Activated naive CD8-positive, alpha-beta T cell treated with anti-CD3 and anti-CD28 coated beads, Interleukin-2, amount 10 ng/mL, durations not matched to agents 7 days and 5 days (primary cell): ENCODE data around the gene MMP2. TPM values are rescaled to one million over a fixed set of nuclear protein-coding genes. Genes with fewer than 3 reads are reported as not detected.

Source experiments
- ATAC-seq: fragments of 150-1000 bp; cut with Tn5 transposase; one replicate; pipeline ENCODE4 v1.10.0; 2021; ENCODE audit warnings: low read depth, moderate library complexity
- POLR2A ChIA-PET: fragments of 350-600 bp; sonication (Branson Sonifier 250); formaldehyde crosslinking; loops from one replicate; lab custom pipeline; 2021; ENCODE audit warnings: antibody characterized with exemption; lab: Charles Lee
- DNase-seq: peaks from one replicate; pipeline ENCODE4 v3.0.0; 2021
- H3K27ac Mint-ChIP-seq: one replicate; pipeline ENCODE4 v1.8.0; 2022; ENCODE audit warnings: mild to moderate bottlenecking, mixed read lengths
- H3K27me3 Mint-ChIP-seq: one replicate; pipeline ENCODE4 v1.8.0; 2022; ENCODE audit warnings: mild to moderate bottlenecking, moderate library complexity, mixed read lengths
- H3K36me3 Mint-ChIP-seq: one replicate; pipeline ENCODE4 v1.8.0; 2021; ENCODE audit warnings: mild to moderate bottlenecking, mixed read lengths
- H3K4me1 Mint-ChIP-seq: one replicate; pipeline ENCODE4 v1.8.0; 2021; ENCODE audit warnings: mixed read lengths
- H3K4me3 Mint-ChIP-seq: one replicate; pipeline ENCODE4 v1.8.0; 2022; ENCODE audit warnings: mild to moderate bottlenecking, moderate library complexity, mixed read lengths
- H3K9me3 Mint-ChIP-seq: one replicate; pipeline ENCODE4 v1.8.0; 2021; ENCODE audit warnings: mixed read lengths
- total RNA-seq, 2 experiments: library from RNA; stranded (reverse); gene quantifications; one replicate each; pipeline ENCODE4 v1.2.3, GENCODE V29; 2021

The MMP2 gene
- total RNA-seq, 2 experiments from 2014 or later, result 0.28 TPM

- Mint-ChIP-seq H3K27ac (no peak overlapping the region), H3K27me3 (peaks cover 37% of the 10 kb centered on the region), H3K4me3 (no peak overlapping the region), H3K4me1 (no peaks in the 10 kb centered on the region), H3K9me3 (no peaks in the 10 kb centered on the region), H3K36me3 (no peaks in the 10 kb centered on the region)
- DNase-seq (no peak), ATAC-seq (no peak)
- POLR2A ChIA-PET, result no interaction called here
Measured at GRCh38 chr16:55475919-55476318, 3.1 kb upstream of the MMP2 start.

GRCh38 chr16:55476625-55477533 lies 2.1 kb upstream of the MMP2 start:
- peaks cover 40% of the 10 kb centered on the region for H3K27me3 Mint-ChIP-seq
- no peak for DNase-seq
- H3K9me3 Mint-ChIP-seq, result no peaks in the 10 kb centered on the region
- H3K4me1 Mint-ChIP-seq, result no peaks in the 10 kb centered on the region
- POLR2A ChIA-PET, result no interaction called here
- H3K27ac Mint-ChIP-seq, result no peak overlapping the region
- ATAC-seq, result no peak
- no peak overlapping the region for H3K4me3 Mint-ChIP-seq
- H3K36me3 Mint-ChIP-seq, result no peaks in the 10 kb centered on the region

GRCh38 chr16:55477736-55478135 lies 1.3 kb upstream of the MMP2 start:
- peaks cover 42% of the 10 kb centered on the region for H3K27me3 Mint-ChIP-seq
- POLR2A ChIA-PET, result no interaction called here
- DNase-seq, result no peak
- no peak overlapping the region for H3K27ac Mint-ChIP-seq
- no peak overlapping the region for H3K4me3 Mint-ChIP-seq
- H3K9me3 Mint-ChIP-seq, result no peaks in the 10 kb centered on the region
- no peak for ATAC-seq
- no peaks in the 10 kb centered on the region for H3K36me3 Mint-ChIP-seq
- no peaks in the 10 kb centered on the region for H3K4me1 Mint-ChIP-seq

GRCh38 chr16:55479430-55480140 lies 587 bp downstream of the MMP2 start:
- Mint-ChIP-seq H3K27me3 (peaks cover 38% of the 10 kb centered on the region), H3K4me3 (no peak overlapping the region)

GRCh38 chr16:55480228-55480655 lies 1.2 kb downstream of the MMP2 start:
- POLR2A ChIA-PET, result no interaction called here
- Mint-ChIP-seq H3K27ac (no peak overlapping the region), H3K36me3 (no peaks in the 10 kb centered on the region), H3K27me3 (peaks cover 38% of the 10 kb centered on the region), H3K4me1 (no peaks in the 10 kb centered on the region), H3K9me3 (peaks cover 4% of the 10 kb centered on the region), H3K4me3 (no peak overlapping the region)
- no peak for DNase-seq
- no peak for ATAC-seq

More at GRCh38 chr16:55479430-55480140, 587 bp downstream of the MMP2 start:
- no peak overlapping the region for H3K27ac Mint-ChIP-seq
- no peak for DNase-seq
- H3K36me3 Mint-ChIP-seq, result no peaks in the 10 kb centered on the region
- H3K4me1 Mint-ChIP-seq, result no peaks in the 10 kb centered on the region
- ATAC-seq, result no peak
- POLR2A ChIA-PET, result no interaction called here
- H3K9me3 Mint-ChIP-seq, result peaks cover 2% of the 10 kb centered on the region

- Mint-ChIP-seq H3K27ac (no peak overlapping the region), H3K27me3 (peaks cover 38% of the 10 kb centered on the region), H3K4me1 (no peaks in the 10 kb centered on the region), H3K36me3 (no peaks in the 10 kb centered on the region), H3K4me3 (no peak overlapping the region), H3K9me3 (peaks cover 4% of the 10 kb centered on the region)
- ATAC-seq, result no peak
- POLR2A ChIA-PET, result no interaction called here
- DNase-seq, result no peak
Measured at GRCh38 chr16:55481023-55481422, 2.0 kb downstream of the MMP2 start.

- Mint-ChIP-seq H3K36me3 (no peaks in the 10 kb centered on the region), H3K27me3 (peaks cover 38% of the 10 kb centered on the region), H3K9me3 (peaks cover 4% of the 10 kb centered on the region), H3K27ac (no peak overlapping the region), H3K4me3 (no peak overlapping the region), H3K4me1 (no peaks in the 10 kb centered on the region)
- POLR2A ChIA-PET, result no interaction called here
- ATAC-seq, result no peak
- no peak for DNase-seq
Measured at GRCh38 chr16:55482056-55482455, 3.1 kb downstream of the MMP2 start.

- Mint-ChIP-seq H3K36me3 (no peaks in the 10 kb centered on the region), H3K27ac (no peak overlapping the region), H3K4me3 (no peak overlapping the region), H3K27me3 (no peaks in the 10 kb centered on the region), H3K9me3 (peaks cover 4% of the 10 kb centered on the region), H3K4me1 (no peaks in the 10 kb centered on the region)
- POLR2A ChIA-PET, result no interaction called here
- ATAC-seq, result no peak
- no peak for DNase-seq
Measured at GRCh38 chr16:55487048-55487803, 8.2 kb downstream of the MMP2 start.

GRCh38 chr16:55488306-55488705 lies 9.3 kb downstream of the MMP2 start:
- POLR2A ChIA-PET, result no interaction called here
- Mint-ChIP-seq H3K4me1 (no peaks in the 10 kb centered on the region), H3K9me3 (peaks cover 2% of the 10 kb centered on the region)

GRCh38 chr16:55489119-55489955 lies 10.3 kb downstream of the MMP2 start:
- no peaks in the 10 kb centered on the region for H3K4me1 Mint-ChIP-seq
- POLR2A ChIA-PET, result no interaction called here
- H3K4me3 Mint-ChIP-seq, result no peak overlapping the region
- H3K36me3 Mint-ChIP-seq, result no peaks in the 10 kb centered on the region
- H3K27me3 Mint-ChIP-seq, result no peaks in the 10 kb centered on the region
- no peak for ATAC-seq
- no peak overlapping the region for H3K27ac Mint-ChIP-seq
- peaks cover 2% of the 10 kb centered on the region for H3K9me3 Mint-ChIP-seq
- no peak for DNase-seq

More at GRCh38 chr16:55488306-55488705, 9.3 kb downstream of the MMP2 start:
- no peak overlapping the region for H3K4me3 Mint-ChIP-seq
- DNase-seq (no peak), ATAC-seq (no peak)
- H3K27me3 Mint-ChIP-seq, result no peaks in the 10 kb centered on the region
- no peaks in the 10 kb centered on the region for H3K36me3 Mint-ChIP-seq
- no peak overlapping the region for H3K27ac Mint-ChIP-seq

- H3K4me1 Mint-ChIP-seq, result no peaks in the 10 kb centered on the region
- ATAC-seq (no peak), DNase-seq (no peak)
- no peaks in the 10 kb centered on the region for H3K9me3 Mint-ChIP-seq
- H3K36me3 Mint-ChIP-seq, result no peaks in the 10 kb centered on the region
- no peak overlapping the region for H3K27ac Mint-ChIP-seq
- H3K27me3 Mint-ChIP-seq, result no peaks in the 10 kb centered on the region
- POLR2A ChIA-PET, result no interaction called here
- H3K4me3 Mint-ChIP-seq, result no peak overlapping the region
Measured at GRCh38 chr16:55489956-55490265, 10.9 kb downstream of the MMP2 start.

GRCh38 chr16:55490301-55490700 lies 11.3 kb downstream of the MMP2 start:
- no peaks in the 10 kb centered on the region for H3K4me1 Mint-ChIP-seq
- H3K9me3 Mint-ChIP-seq, result no peaks in the 10 kb centered on the region
- no peak for ATAC-seq

GRCh38 chr16:55491691-55492090 lies 12.7 kb downstream of the MMP2 start:
- Mint-ChIP-seq H3K36me3 (no peaks in the 10 kb centered on the region), H3K4me1 (no peaks in the 10 kb centered on the region), H3K27ac (no peak overlapping the region), H3K9me3 (no peaks in the 10 kb centered on the region), H3K4me3 (no peak overlapping the region), H3K27me3 (peaks cover 2% of the 10 kb centered on the region)
- POLR2A ChIA-PET, result no interaction called here
- DNase-seq (no peak), ATAC-seq (no peak)

More at GRCh38 chr16:55490301-55490700, 11.3 kb downstream of the MMP2 start:
- Mint-ChIP-seq H3K27ac (no peak overlapping the region), H3K36me3 (no peaks in the 10 kb centered on the region), H3K27me3 (no peaks in the 10 kb centered on the region), H3K4me3 (no peak overlapping the region)
- POLR2A ChIA-PET, result no interaction called here
- DNase-seq, result no peak
